22Rv1 (cell line): ENCODE measurements around the gene TANGO2.

Experiments used
- CTCF ChIP-seq: fragments of 450-650 bp; IDR thresholded peaks from 2 replicates; pipeline ENCODE4 v1.5.1; 2017; ENCODE audit warnings: mild to moderate bottlenecking
- ZFX ChIP-seq: fragments of 450-650 bp; IDR thresholded peaks from 2 replicates; pipeline ENCODE4 v1.6.1; 2017; ENCODE audit warnings: antibody characterized with exemption, borderline replicate concordance

- TF ChIP-seq CTCF (no peak), ZFX (no peak)
These were observed 13.2 kb downstream of the TANGO2 start for GRCh38 chr22:20034143-20034542.
